IPS-18c (cell line): ENCODE data around the gene JARID2.
"Not testable (repeated sequence)": the region's sequence is repeated elsewhere in the genome, so short reads cannot be mapped to it uniquely, and the experiment has no call there.

Experiments
- H3K4me3 ChIP-seq: 2 replicates; pipeline ENCODE4 v1.7.0; 2013; ENCODE audit warnings: low read depth, mild to moderate bottlenecking, low read length, moderate library complexity; ENCODE audit not compliant: insufficient read depth
- H3K9me3 ChIP-seq: one replicate; pipeline ENCODE4 v1.6.1; 2013; ENCODE audit warnings: mild to moderate bottlenecking, low read length, moderate library complexity; ENCODE audit not compliant: control insufficient read depth, insufficient read depth

JARID2 gene

GRCh38 chr6:15404685-15404980 is 158.8 kb downstream of the JARID2 start:
- no peak overlapping the region for H3K4me3 ChIP-seq
- H3K9me3 ChIP-seq: no peaks in the 10 kb centered on the region

GRCh38 chr6:15405129-15406068 is 159.5 kb downstream of the JARID2 start:
- Histone ChIP-seq H3K4me3 (no peak overlapping the region), H3K9me3 (no peaks in the 10 kb centered on the region)

- no peaks in the 10 kb centered on the region for H3K9me3 ChIP-seq
- no peak overlapping the region for H3K4me3 ChIP-seq
Observed at GRCh38 chr6:15406452-15406851, 160.6 kb downstream of the JARID2 start.

- H3K9me3 ChIP-seq: no peaks in the 10 kb centered on the region
- no peak overlapping the region for H3K4me3 ChIP-seq
Observed at GRCh38 chr6:15408008-15408407, 162.1 kb downstream of the JARID2 start.

GRCh38 chr6:15408758-15409157 is 162.9 kb downstream of the JARID2 start:
- H3K4me3 ChIP-seq: no peak overlapping the region
- H3K9me3 ChIP-seq: no peaks in the 10 kb centered on the region

GRCh38 chr6:15409301-15410125 is 163.6 kb downstream of the JARID2 start:
- Histone ChIP-seq H3K4me3 (no peak overlapping the region), H3K9me3 (no peaks in the 10 kb centered on the region)

GRCh38 chr6:15410126-15410391 is 164.2 kb downstream of the JARID2 start:
- no peaks in the 10 kb centered on the region for H3K9me3 ChIP-seq
- H3K4me3 ChIP-seq: no peak overlapping the region

GRCh38 chr6:15410752-15411151 is 164.9 kb downstream of the JARID2 start:
- H3K9me3 ChIP-seq: no peaks in the 10 kb centered on the region
- H3K4me3 ChIP-seq: no peak overlapping the region

GRCh38 chr6:15411766-15412165 is 165.9 kb downstream of the JARID2 start:
- Histone ChIP-seq H3K9me3 (no peaks in the 10 kb centered on the region), H3K4me3 (no peak overlapping the region)

GRCh38 chr6:15412767-15413166 is 166.9 kb downstream of the JARID2 start:
- no peaks in the 10 kb centered on the region for H3K9me3 ChIP-seq
- no peak overlapping the region for H3K4me3 ChIP-seq

- no peak overlapping the region for H3K4me3 ChIP-seq
- H3K9me3 ChIP-seq: no peaks in the 10 kb centered on the region
Observed at GRCh38 chr6:15413466-15414234, 167.8 kb downstream of the JARID2 start.

- no peaks in the 10 kb centered on the region for H3K9me3 ChIP-seq
Observed at GRCh38 chr6:15414235-15414612, 168.4 kb downstream of the JARID2 start.

GRCh38 chr6:15415622-15416021 is 169.8 kb downstream of the JARID2 start:
- not testable (repeated sequence) for H3K4me3 ChIP-seq, H3K9me3 ChIP-seq

More at GRCh38 chr6:15414235-15414612, 168.4 kb downstream of the JARID2 start:
- H3K4me3 ChIP-seq: no peak overlapping the region

GRCh38 chr6:15416932-15417509 is 171.2 kb downstream of the JARID2 start:
- Histone ChIP-seq H3K4me3 (no peak overlapping the region), H3K9me3 (no peaks in the 10 kb centered on the region)

- H3K4me3 ChIP-seq: no peak overlapping the region
Observed at GRCh38 chr6:15417811-15418210, 171.9 kb downstream of the JARID2 start.

GRCh38 chr6:15419493-15419892 is 173.6 kb downstream of the JARID2 start:
- H3K9me3 ChIP-seq: no peaks in the 10 kb centered on the region
- H3K4me3 ChIP-seq: no peak overlapping the region

More at GRCh38 chr6:15417811-15418210, 171.9 kb downstream of the JARID2 start:
- no peaks in the 10 kb centered on the region for H3K9me3 ChIP-seq

- no peaks in the 10 kb centered on the region for H3K9me3 ChIP-seq
- no peak overlapping the region for H3K4me3 ChIP-seq
Observed at GRCh38 chr6:15420959-15421438, 175.1 kb downstream of the JARID2 start.
